AG04450 (cell line): ENCODE results near the gene ACP2. TPM values are rescaled to one million over a fixed set of nuclear protein-coding genes. Genes with fewer than 3 reads are reported as not detected.
A peak's percentile ranks its signal among the peaks of the same experiment; 100 is the strongest.

Source experiments
- CTCF ChIA-PET: fragments of 300-600, 350-600 bp; formaldehyde crosslinking; extraction: SDS; loops from one replicate; lab custom pipeline; 2022; ENCODE audit warnings: antibody characterized with exemption, inconsistent platforms; lab: Charles Lee
- POLR2A ChIA-PET: fragments of 350-600 bp; formaldehyde crosslinking; extraction: SDS; loops from one replicate; lab custom pipeline; 2021; ENCODE audit warnings: antibody characterized with exemption, inconsistent platforms; lab: Yijun Ruan, JAX
- DNase-seq: peaks from one replicate; pipeline ENCODE4 v3.0.0-alpha.2; 2011; ENCODE audit warnings: low read depth, low spot score
- H3K27ac ChIP-seq: one replicate; pipeline ENCODE4 v1.5.1; 2012; ENCODE audit warnings: low read depth, low read length, control low read depth
- H3K27me3 ChIP-seq: one replicate; pipeline ENCODE4 v1.6.0; 2012; ENCODE audit warnings: low read length; ENCODE audit not compliant: control insufficient read depth, insufficient read depth
- H3K4me3 ChIP-seq: 2 replicates; pipeline ENCODE4 v1.5.1; 2011; ENCODE audit warnings: mild to moderate bottlenecking, low read depth, low read length, control low read depth
- H3K9me3 ChIP-seq: 2 replicates; pipeline ENCODE4 v1.5.1; 2012; ENCODE audit warnings: low read length; ENCODE audit not compliant: control insufficient read depth, insufficient read depth
- CTCF ChIP-seq: IDR thresholded peaks from 2 replicates; pipeline ENCODE4 v1.5.1; 2011; ENCODE audit warnings: low read depth, low read length, control low read depth, inconsistent platforms
- polyA minus RNA-seq: library from RNA; depleted of rRNA, polyadenylated mRNA; stranded (reverse); fragments of >200 nt; gene quantifications from 2 replicates; pipeline ENCODE4 v1.2.3, GENCODE V29; 2011; rRNA and poly(A)+ RNA removed
- polyA plus RNA-seq: library from polyadenylated mRNA; depleted of rRNA; stranded (reverse); fragments of >200 nt; gene quantifications from 2 replicates; pipeline ENCODE4 v1.2.3, GENCODE V29; 2011; rRNA removed

The ACP2 gene, protein sequence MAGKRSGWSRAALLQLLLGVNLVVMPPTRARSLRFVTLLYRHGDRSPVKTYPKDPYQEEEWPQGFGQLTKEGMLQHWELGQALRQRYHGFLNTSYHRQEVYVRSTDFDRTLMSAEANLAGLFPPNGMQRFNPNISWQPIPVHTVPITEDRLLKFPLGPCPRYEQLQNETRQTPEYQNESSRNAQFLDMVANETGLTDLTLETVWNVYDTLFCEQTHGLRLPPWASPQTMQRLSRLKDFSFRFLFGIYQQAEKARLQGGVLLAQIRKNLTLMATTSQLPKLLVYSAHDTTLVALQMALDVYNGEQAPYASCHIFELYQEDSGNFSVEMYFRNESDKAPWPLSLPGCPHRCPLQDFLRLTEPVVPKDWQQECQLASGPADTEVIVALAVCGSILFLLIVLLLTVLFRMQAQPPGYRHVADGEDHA
- 20.8 and 25.1 TPM in 2 replicates for polyA plus RNA-seq
- polyA minus RNA-seq, result 31.9 and 42.1 TPM in 2 replicates

GRCh38 chr11:47248664-47249377 is at the start of gene ACP2:
TSS of gene ACP2 (minus strand) at chr11:47248814. CDS start at chr11:47248789, 25 bp downstream.
- DNase-seq, result peak; percentile 72
- TF ChIP-seq CTCF, result peak; percentile 41
- no peaks in the 10 kb centered on the region for H3K9me3 ChIP-seq
- ChIA-PET CTCF (interaction anchor here (0.8 to 4.0 kb wide), 6 partner anchors 10 to 125 kb away, joined by 3 to 31 read pairs (median 7); partner anchors contain the start of gene NR1H3), POLR2A (interaction anchor here (0.6 to 1.9 kb wide), 11 partner anchors 9 to 64 kb away, joined by 3 to 19 read pairs (median 4); partner anchors contain the start of genes DDB2 and NR1H3)
- H3K27ac ChIP-seq, result peak within 1 kb of the TSS; percentile 77
- peak within 1 kb of the TSS; percentile 97 for H3K4me3 ChIP-seq
- no peaks in the 10 kb centered on the region for H3K27me3 ChIP-seq

DNA sequence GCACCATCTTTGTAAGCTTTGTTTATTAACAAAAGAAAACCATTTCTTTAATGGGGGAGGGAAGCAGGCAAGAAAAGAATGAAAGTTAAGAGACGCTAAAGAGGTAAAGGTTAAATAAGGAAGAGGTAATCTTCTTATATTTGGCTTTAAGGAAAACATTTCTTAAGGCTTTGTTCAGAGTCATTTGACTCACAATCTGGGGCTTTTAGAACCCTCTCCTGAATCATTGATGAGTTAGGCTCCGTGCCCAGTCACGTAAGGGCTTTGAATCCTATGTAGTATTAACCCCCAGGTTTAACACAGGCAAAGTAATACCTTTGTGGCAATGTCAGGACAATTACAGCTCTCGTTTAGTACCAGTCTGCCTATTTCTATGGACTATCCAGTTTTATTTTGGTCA is 47.4 kb upstream of the ACP2 start:
- ChIA-PET POLR2A (no interaction called here), CTCF (interaction anchor here (1.9 kb wide), 1 partner anchor 59 kb away, joined by 6 read pairs; no protein-coding TSS in a partner anchor)
- no peak for TF ChIP-seq CTCF
- no peak overlapping the region for H3K27ac ChIP-seq
- no peaks in the 10 kb centered on the region for H3K9me3 ChIP-seq
- no peak for DNase-seq
- H3K4me3 ChIP-seq, result no peak overlapping the region
- H3K27me3 ChIP-seq, result no peaks in the 10 kb centered on the region

GRCh38 chr11:47295385-47295784 is 46.8 kb upstream of the ACP2 start:
- ChIA-PET POLR2A (no interaction called here), CTCF (interaction anchor here (1.9 kb wide), 1 partner anchor 60 kb away, joined by 6 read pairs; no protein-coding TSS in a partner anchor)

GRCh38 chr11:47289856-47290255 is 41.2 kb upstream of the ACP2 start:
- CTCF ChIA-PET, result interaction anchor here (1.0 kb wide), 1 partner anchor 31 kb away, joined by 3 read pairs; no protein-coding TSS in a partner anchor
- POLR2A ChIA-PET, result no interaction called here

More at GRCh38 chr11:47295385-47295784, 46.8 kb upstream of the ACP2 start:
- no peak overlapping the region for H3K4me3 ChIP-seq
- no peaks in the 10 kb centered on the region for H3K27me3 ChIP-seq
- no peak for DNase-seq
- no peaks in the 10 kb centered on the region for H3K9me3 ChIP-seq
- H3K27ac ChIP-seq, result no peak overlapping the region
- no peak for TF ChIP-seq CTCF

More at GRCh38 chr11:47289856-47290255, 41.2 kb upstream of the ACP2 start:
- H3K27ac ChIP-seq, result no peak overlapping the region
- H3K9me3 ChIP-seq, result no peaks in the 10 kb centered on the region
- DNase-seq, result no peak
- H3K27me3 ChIP-seq, result no peaks in the 10 kb centered on the region
- no peak overlapping the region for H3K4me3 ChIP-seq
- TF ChIP-seq CTCF, result no peak
